Mesenchymal stem cell (in vitro differentiated cells and primary cell): Measurements from ENCODE around the gene C5AR1.

Experiments
- DNase-seq: peaks from one replicate; pipeline ENCODE4 v3.0.0-alpha.2; 2013
- H2AFZ ChIP-seq: one replicate; pipeline ENCODE4 v1.6.1; 2013; ENCODE audit warnings: low read depth, mild to moderate bottlenecking, control low read depth, inconsistent platforms, low read length, moderate library complexity
- H2AK5ac ChIP-seq: 2 replicates; pipeline ENCODE4 v1.6.1; 2013; ENCODE audit warnings: low read length, moderate library complexity, mild to moderate bottlenecking, inconsistent platforms; ENCODE audit not compliant: severe bottlenecking
- H2BK120ac ChIP-seq: one replicate; pipeline ENCODE4 v1.6.1; 2013; ENCODE audit warnings: low read depth, mild to moderate bottlenecking, inconsistent platforms, low read length, moderate library complexity
- H2BK12ac ChIP-seq, 2 experiments: one replicate each; pipeline ENCODE4 v1.6.1; 2013; ENCODE audit warnings: inconsistent platforms in 2 of 2, low read length in 2 of 2, mild to moderate bottlenecking in 2 of 2, moderate library complexity in 2 of 2, control low read depth in 1 of 2
- H2BK15ac ChIP-seq: one replicate; pipeline ENCODE4 v1.6.1; 2013; ENCODE audit warnings: mild to moderate bottlenecking, low read depth, inconsistent platforms; ENCODE audit not compliant: poor library complexity, severe bottlenecking
- H2BK5ac ChIP-seq: 2 replicates; pipeline ENCODE4 v1.6.1; 2013; ENCODE audit warnings: low read depth, mild to moderate bottlenecking, low read length, control low read depth, inconsistent platforms; ENCODE audit not compliant: poor library complexity, severe bottlenecking
- H3K14ac ChIP-seq, 2 experiments: one replicate each; pipeline ENCODE4 v1.6.1; 2013; ENCODE audit warnings: inconsistent platforms in 2 of 2, low read length in 2 of 2, control low read depth in 1 of 2, mild to moderate bottlenecking in 1 of 2, moderate library complexity in 1 of 2
- H3K18ac ChIP-seq, 2 experiments: one replicate each; pipeline ENCODE4 v1.6.1; 2013; ENCODE audit warnings: inconsistent platforms in 2 of 2, low read length in 2 of 2, control low read depth in 1 of 2, low read depth in 1 of 2, mild to moderate bottlenecking in 1 of 2
- H3K23ac ChIP-seq, 2 experiments: one replicate each; pipeline ENCODE4 v1.6.1; 2013; ENCODE audit warnings: inconsistent platforms in 2 of 2, low read length in 2 of 2, mild to moderate bottlenecking in 2 of 2, moderate library complexity in 2 of 2, control low read depth in 1 of 2
- H3K27ac ChIP-seq: 2 replicates; pipeline ENCODE4 v1.5.1; 2013; ENCODE audit warnings: mild to moderate bottlenecking, moderate library complexity, low read length, control low read depth, inconsistent platforms; ENCODE audit not compliant: poor library complexity, severe bottlenecking
- H3K27me3 ChIP-seq, 2 experiments: 2 replicates each; pipeline versions ENCODE4 v1.6.1 to v1.7.0; 2013; ENCODE audit warnings: low read length in 2 of 2, mild to moderate bottlenecking in 2 of 2, moderate library complexity in 2 of 2, control low read depth in 1 of 2, inconsistent platforms in 1 of 2; ENCODE audit not compliant: control insufficient read depth in 1 of 2, insufficient read depth in 1 of 2
- H3K36me3 ChIP-seq, 2 experiments: 2 replicates each; pipeline versions ENCODE4 v1.6.1 to v1.7.0; 2013; ENCODE audit warnings: low read length in 2 of 2, control low read depth in 1 of 2, inconsistent platforms in 1 of 2, low read depth in 1 of 2, mild to moderate bottlenecking in 1 of 2; ENCODE audit not compliant: insufficient read depth in 2 of 2, control insufficient read depth in 1 of 2
- H3K4ac ChIP-seq, 2 experiments: one replicate each; pipeline ENCODE4 v1.6.1; 2013; ENCODE audit warnings: inconsistent platforms in 2 of 2, low read length in 2 of 2, mild to moderate bottlenecking in 2 of 2, moderate library complexity in 2 of 2, control low read depth in 1 of 2, low read depth in 1 of 2
- H3K4me1 ChIP-seq: 2 replicates; pipeline ENCODE4 v1.6.1; 2013; ENCODE audit warnings: low read depth, low read length, control low read depth; ENCODE audit not compliant: control insufficient read depth, insufficient read depth
- H3K4me2 ChIP-seq: 2 replicates; pipeline ENCODE4 v1.6.1; 2013; ENCODE audit warnings: low read length, mild to moderate bottlenecking, inconsistent platforms; ENCODE audit not compliant: poor library complexity, severe bottlenecking
- H3K4me3 ChIP-seq, 2 experiments: 2 replicates each; pipeline versions ENCODE4 v1.5.1 to v1.7.0; 2013; ENCODE audit warnings: low read length in 2 of 2, mild to moderate bottlenecking in 2 of 2, control low read depth in 1 of 2, low read depth in 1 of 2; ENCODE audit not compliant: insufficient read depth in 1 of 2
- H3K79me1 ChIP-seq: replicated peaks from 2 replicates; pipeline ENCODE4 v1.6.1; 2013; ENCODE audit warnings: mild to moderate bottlenecking, control low read depth, low read length, inconsistent platforms; ENCODE audit not compliant: poor library complexity, severe bottlenecking
- H3K9ac ChIP-seq: 2 replicates; pipeline ENCODE4 v1.7.0; 2013; ENCODE audit warnings: mild to moderate bottlenecking, low read length, moderate library complexity
- H3K9me3 ChIP-seq: 2 replicates; pipeline ENCODE4 v1.7.0; 2013; ENCODE audit warnings: mild to moderate bottlenecking, low read length; ENCODE audit not compliant: control insufficient read depth
- H4K8ac ChIP-seq: one replicate; pipeline ENCODE4 v1.6.1; 2013; ENCODE audit warnings: inconsistent platforms, mild to moderate bottlenecking, low read length, moderate library complexity
- H4K91ac ChIP-seq: one replicate; pipeline ENCODE4 v1.6.1; 2013; ENCODE audit warnings: mild to moderate bottlenecking, low read length, inconsistent platforms
- WGBS: methylation state at CpG from one replicate; pipeline ENCODE4 v1.1.7; 2013; ENCODE audit warnings: mixed read lengths; 5-methylcytosine and 5-hydroxymethylcytosine counted together

C5AR1 gene

GRCh38 chr19:47266401-47266941 lies 43.2 kb upstream of the C5AR1 start:
- Histone ChIP-seq H2BK15ac (no peak overlapping the region), H2BK12ac (no peak overlapping the region), H3K36me3 (peaks cover 67 to 75% of the 10 kb centered on the region in 2 experiments), H3K23ac (no peak overlapping the region), H3K14ac (no peak overlapping the region), H3K27ac (no peak overlapping the region), H2BK120ac (no peak overlapping the region), H2AK5ac (no peak overlapping the region), H2AFZ (no peak overlapping the region), H3K4me3 (no peak overlapping the region), H4K91ac (no peak overlapping the region), H3K4me2 (no peak overlapping the region), H3K9ac (no peak overlapping the region), H3K4me1 (peaks cover 2% of the 10 kb centered on the region), H3K18ac (no peak overlapping the region), H3K4ac (no peak overlapping the region), H3K79me1 (peaks cover 40% of the 10 kb centered on the region), H4K8ac (peak overlapping the region; percentile 10), H3K9me3 (no peaks in the 10 kb centered on the region), H2BK5ac (no peak overlapping the region), H3K27me3 (no peaks in the 10 kb centered on the region)
- DNase-seq = no peak
- 97% methylated on average over 21 of the region's 21 CpGs for WGBS

GRCh38 chr19:47267350-47267759 lies 42.3 kb upstream of the C5AR1 start:
- Histone ChIP-seq H3K27me3 (no peaks in the 10 kb centered on the region), H3K9me3 (no peaks in the 10 kb centered on the region), H2AK5ac (no peak overlapping the region), H3K14ac (no peak overlapping the region), H4K8ac (no peak overlapping the region), H3K4me1 (peaks cover 2% of the 10 kb centered on the region), H3K27ac (no peak overlapping the region), H2BK120ac (no peak overlapping the region), H3K18ac (no peak overlapping the region), H3K36me3 (peaks cover 70 to 78% of the 10 kb centered on the region in 2 experiments), H3K4ac (no peak overlapping the region), H2BK5ac (no peak overlapping the region), H2AFZ (no peak overlapping the region), H3K79me1 (peaks cover 46% of the 10 kb centered on the region), H2BK15ac (no peak overlapping the region), H4K91ac (peak overlapping the region; percentile 62), H3K4me2 (no peak overlapping the region), H3K4me3 (no peak overlapping the region), H3K9ac (no peak overlapping the region), H3K23ac (no peak overlapping the region), H2BK12ac (no peak overlapping the region)
- DNase-seq = no peak
- WGBS = 97% methylated on average over 14 of the region's 14 CpGs

GRCh38 chr19:47268028-47268427 lies 41.6 kb upstream of the C5AR1 start:
- no peak overlapping the region for H3K9ac ChIP-seq
- 90% methylated on average over 5 of the region's 6 CpGs for WGBS

GRCh38 chr19:47269596-47269995 lies 40.1 kb upstream of the C5AR1 start:
- Histone ChIP-seq H3K27ac (no peak overlapping the region), H2BK15ac (no peak overlapping the region), H4K91ac (peak overlapping the region; percentile 27), H3K27me3 (no peaks in the 10 kb centered on the region), H2AFZ (no peak overlapping the region), H3K14ac (no peak overlapping the region), H2BK5ac (no peak overlapping the region), H3K4me1 (peaks cover 8% of the 10 kb centered on the region), H3K4me3 (no peak overlapping the region), H3K4me2 (no peak overlapping the region), H3K18ac (no peak overlapping the region), H3K9me3 (no peaks in the 10 kb centered on the region), H2BK120ac (no peak overlapping the region), H4K8ac (no peak overlapping the region), H3K9ac (no peak overlapping the region), H3K79me1 (peaks cover 37% of the 10 kb centered on the region), H2BK12ac (no peak overlapping the region), H3K4ac (no peak overlapping the region), H2AK5ac (no peak overlapping the region), H3K36me3 (peaks cover 54 to 65% of the 10 kb centered on the region in 2 experiments), H3K23ac (no peak overlapping the region)
- WGBS = 93% methylated on average over 7 of the region's 7 CpGs
- no peak for DNase-seq

More at GRCh38 chr19:47268028-47268427, 41.6 kb upstream of the C5AR1 start:
- Histone ChIP-seq H3K4ac (no peak overlapping the region), H3K27ac (no peak overlapping the region), H3K9me3 (no peaks in the 10 kb centered on the region), H4K91ac (no peak overlapping the region), H3K36me3 (peaks cover 63 to 74% of the 10 kb centered on the region in 2 experiments), H2AFZ (no peak overlapping the region), H2AK5ac (no peak overlapping the region), H2BK15ac (no peak overlapping the region), H3K4me2 (no peak overlapping the region), H3K4me1 (peaks cover 6% of the 10 kb centered on the region), H3K4me3 (no peak overlapping the region), H4K8ac (no peak overlapping the region), H3K79me1 (peaks cover 43% of the 10 kb centered on the region), H3K23ac (no peak overlapping the region), H2BK120ac (no peak overlapping the region), H2BK5ac (no peak overlapping the region), H3K18ac (no peak overlapping the region), H2BK12ac (no peak overlapping the region), H3K27me3 (no peaks in the 10 kb centered on the region), H3K14ac (no peak overlapping the region)
- no peak for DNase-seq
